ENCODE results near the gene GIPR. TPM values are rescaled to one million over a fixed set of nuclear protein-coding genes. Genes with fewer than 3 reads are reported as not detected.

The GIPR gene
- total RNA-seq, 1 donor from 2014 or later: 1.6 TPM

GRCh38 chr19:45643024-45643926 is 24.7 kb upstream of the GIPR start:
- DNase-seq (ENCODE audit: low spot score): peak; percentile 96
- TF ChIP-seq, protein P1, sequence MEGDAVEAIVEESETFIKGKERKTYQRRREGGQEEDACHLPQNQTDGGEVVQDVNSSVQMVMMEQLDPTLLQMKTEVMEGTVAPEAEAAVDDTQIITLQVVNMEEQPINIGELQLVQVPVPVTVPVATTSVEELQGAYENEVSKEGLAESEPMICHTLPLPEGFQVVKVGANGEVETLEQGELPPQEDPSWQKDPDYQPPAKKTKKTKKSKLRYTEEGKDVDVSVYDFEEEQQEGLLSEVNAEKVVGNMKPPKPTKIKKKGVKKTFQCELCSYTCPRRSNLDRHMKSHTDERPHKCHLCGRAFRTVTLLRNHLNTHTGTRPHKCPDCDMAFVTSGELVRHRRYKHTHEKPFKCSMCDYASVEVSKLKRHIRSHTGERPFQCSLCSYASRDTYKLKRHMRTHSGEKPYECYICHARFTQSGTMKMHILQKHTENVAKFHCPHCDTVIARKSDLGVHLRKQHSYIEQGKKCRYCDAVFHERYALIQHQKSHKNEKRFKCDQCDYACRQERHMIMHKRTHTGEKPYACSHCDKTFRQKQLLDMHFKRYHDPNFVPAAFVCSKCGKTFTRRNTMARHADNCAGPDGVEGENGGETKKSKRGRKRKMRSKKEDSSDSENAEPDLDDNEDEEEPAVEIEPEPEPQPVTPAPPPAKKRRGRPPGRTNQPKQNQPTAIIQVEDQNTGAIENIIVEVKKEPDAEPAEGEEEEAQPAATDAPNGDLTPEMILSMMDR (IDR thresholded peaks at IDR 0.05; ENCODE audit: unreplicated experiment): peak; percentile 96
- Mint-ChIP-seq H3K4me1 (ENCODE audit: unreplicated experiment) (peaks cover 24% of the 10 kb centered on the region), H3K9me3 (ENCODE audit: unreplicated experiment) (no peaks in the 10 kb centered on the region), H3K36me3 (ENCODE audit: low read depth, unreplicated experiment) (peaks cover 5% of the 10 kb centered on the region), H3K27me3 (ENCODE audit: unreplicated experiment) (peaks cover 6% of the 10 kb centered on the region), H3K4me3 (ENCODE audit: unreplicated experiment) (peak overlapping the region; percentile 91), H3K27ac (ENCODE audit: unreplicated experiment) (no peak overlapping the region)

GRCh38 chr19:45643927-45644771 is 23.9 kb upstream of the GIPR start:
- H3K4me3 Mint-ChIP-seq (ENCODE audit: unreplicated experiment): no peak overlapping the region
- no peak for DNase-seq (ENCODE audit: low spot score)
- peaks cover 6% of the 10 kb centered on the region for H3K27me3 Mint-ChIP-seq (ENCODE audit: unreplicated experiment)
- H3K36me3 Mint-ChIP-seq (ENCODE audit: low read depth, unreplicated experiment): peaks cover 5% of the 10 kb centered on the region
- TF ChIP-seq, protein P1 (IDR thresholded peaks at IDR 0.05; ENCODE audit: unreplicated experiment): no peak
- no peak overlapping the region for H3K27ac Mint-ChIP-seq (ENCODE audit: unreplicated experiment)
- no peaks in the 10 kb centered on the region for H3K9me3 Mint-ChIP-seq (ENCODE audit: unreplicated experiment)
- peaks cover 17% of the 10 kb centered on the region for H3K4me1 Mint-ChIP-seq (ENCODE audit: unreplicated experiment)

- Mint-ChIP-seq H3K27ac (ENCODE audit: unreplicated experiment) (no peak overlapping the region), H3K27me3 (ENCODE audit: unreplicated experiment) (peaks cover 8% of the 10 kb centered on the region), H3K9me3 (ENCODE audit: unreplicated experiment) (no peaks in the 10 kb centered on the region), H3K4me3 (ENCODE audit: unreplicated experiment) (no peak overlapping the region), H3K4me1 (ENCODE audit: unreplicated experiment) (peaks cover 17% of the 10 kb centered on the region), H3K36me3 (ENCODE audit: low read depth, unreplicated experiment) (peaks cover 5% of the 10 kb centered on the region)
- no peak for DNase-seq (ENCODE audit: low spot score)
- TF ChIP-seq, protein P1 (IDR thresholded peaks at IDR 0.05; ENCODE audit: unreplicated experiment): no peak
These were observed 22.9 kb upstream of the GIPR start for GRCh38 chr19:45645068-45645630.

DNA sequence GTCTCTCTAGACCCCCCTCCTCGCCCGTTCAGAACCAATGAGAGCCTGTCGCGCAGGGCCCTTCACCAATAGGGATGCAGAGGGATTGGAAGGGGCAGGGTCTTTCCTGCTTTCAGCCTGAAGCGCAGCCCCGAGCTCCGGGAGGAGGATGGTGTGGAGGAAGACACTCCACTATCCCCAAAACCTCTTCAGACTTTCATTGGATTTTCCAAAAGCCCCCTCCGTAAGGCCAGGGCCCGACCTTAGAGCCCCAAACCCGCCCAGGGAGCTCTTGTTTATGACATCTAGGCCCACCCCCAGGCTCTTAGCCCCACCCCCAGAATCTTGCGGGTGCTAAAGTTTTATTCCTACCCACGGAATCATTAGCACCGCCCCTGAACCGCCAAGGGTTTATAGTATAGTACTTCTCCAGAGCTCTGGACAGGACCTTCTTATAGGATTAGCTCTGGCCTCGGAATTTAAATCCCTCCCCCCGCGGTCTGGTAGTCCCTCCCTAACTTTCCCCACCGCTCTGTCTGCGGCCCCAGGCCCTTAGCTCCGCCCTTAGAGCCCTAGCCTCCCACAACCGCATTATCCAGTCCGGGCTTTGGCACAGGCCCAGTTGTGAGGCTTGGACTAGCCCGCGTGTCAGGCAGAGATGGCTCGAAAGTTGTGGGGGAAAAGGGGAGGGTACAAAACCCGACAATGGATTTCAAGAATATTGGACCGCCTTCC is 22.2 kb upstream of the GIPR start:
- DNase-seq (ENCODE audit: low spot score): peak; percentile 46
- H3K4me3 Mint-ChIP-seq (ENCODE audit: unreplicated experiment): no peak overlapping the region
- peaks cover 16% of the 10 kb centered on the region for H3K4me1 Mint-ChIP-seq (ENCODE audit: unreplicated experiment)
- H3K27ac Mint-ChIP-seq (ENCODE audit: unreplicated experiment): no peak overlapping the region
- peaks cover 3% of the 10 kb centered on the region for H3K36me3 Mint-ChIP-seq (ENCODE audit: low read depth, unreplicated experiment)
- TF ChIP-seq, protein P1 (IDR thresholded peaks at IDR 0.05; ENCODE audit: unreplicated experiment): no peak
- H3K9me3 Mint-ChIP-seq (ENCODE audit: unreplicated experiment): no peaks in the 10 kb centered on the region
- peaks cover 8% of the 10 kb centered on the region for H3K27me3 Mint-ChIP-seq (ENCODE audit: unreplicated experiment)
